Cortex of kidney (tissue), 1 donor: Measurements from ENCODE around the gene KLHL29.
"Not testable (repeated sequence)": the region's sequence is repeated elsewhere in the genome, so short reads cannot be mapped to it uniquely, and the experiment has no call there.

Experiments used
- DNase-seq: peaks from one replicate; lab custom pipeline; 2025; lab: John Stamatoyannopoulos, UW

The KLHL29 gene

GRCh38 chr2:23384551-23385343, at the start of gene KLHL29:
Gene KLHL29 (plus strand): TSS chr2:23385179. CDS start chr2:23562197, 177,018 bp downstream.
- no peak for DNase-seq

- no peak for DNase-seq
Measured at GRCh38 chr2:23335550-23335949, 49.4 kb upstream of the KLHL29 start.

- no peak for DNase-seq
Measured at GRCh38 chr2:23342075-23342474, 42.9 kb upstream of the KLHL29 start.

GRCh38 chr2:23346029-23346428, 39.0 kb upstream of the KLHL29 start:
- DNase-seq: no peak

- no peak for DNase-seq
Measured at GRCh38 chr2:23346781-23347180, 38.2 kb upstream of the KLHL29 start.

- no peak for DNase-seq
Measured at GRCh38 chr2:23347471-23348092, 37.4 kb upstream of the KLHL29 start.

- DNase-seq: not testable (repeated sequence)
Measured at GRCh38 chr2:23348093-23348481, 36.9 kb upstream of the KLHL29 start.

GRCh38 chr2:23349508-23349907, 35.5 kb upstream of the KLHL29 start:
- DNase-seq: no peak

- no peak for DNase-seq
Measured at GRCh38 chr2:23350041-23350791, 34.8 kb upstream of the KLHL29 start.

GRCh38 chr2:23350792-23351355, 34.1 kb upstream of the KLHL29 start:
- DNase-seq: no peak

GRCh38 chr2:23351388-23352141, 33.4 kb upstream of the KLHL29 start:
- DNase-seq: no peak

GRCh38 chr2:23354554-23354953, 30.4 kb upstream of the KLHL29 start:
- no peak for DNase-seq

GRCh38 chr2:23355001-23355400, 30.0 kb upstream of the KLHL29 start:
- no peak for DNase-seq

GRCh38 chr2:23356711-23357110, 28.3 kb upstream of the KLHL29 start:
- no peak for DNase-seq

GRCh38 chr2:23359631-23360567, 25.1 kb upstream of the KLHL29 start:
- DNase-seq: no peak

- no peak for DNase-seq
Measured at GRCh38 chr2:23360571-23361125, 24.3 kb upstream of the KLHL29 start.

- no peak for DNase-seq
Measured at GRCh38 chr2:23361152-23361551, 23.8 kb upstream of the KLHL29 start.

- no peak for DNase-seq
Measured at GRCh38 chr2:23363268-23363667, 21.7 kb upstream of the KLHL29 start.

- DNase-seq: no peak
Measured at GRCh38 chr2:23363831-23364230, 21.1 kb upstream of the KLHL29 start.

- no peak for DNase-seq
Measured at GRCh38 chr2:23366720-23367119, 18.3 kb upstream of the KLHL29 start.
